HepG2 (cell line): ENCODE data around the gene ITPR1. TPM values are rescaled to one million over a fixed set of nuclear protein-coding genes. Genes with fewer than 3 reads are reported as not detected.
A peak's percentile ranks its signal among the peaks of the same experiment; 100 is the strongest.

Experiments
- DMAP1 ChIP-seq: IDR thresholded peaks from 2 replicates; pipeline ENCODE4 v1.6.1; 2016
- E2F5 ChIP-seq: sonication (generic); formaldehyde crosslinking; conservative IDR thresholded peaks from 2 replicates; pipeline ENCODE4 v1.4.0; 2020; ENCODE audit warnings: missing genetic modification reagents
- FIP1L1 ChIP-seq: fragments of 200-400 bp; formaldehyde crosslinking; IDR thresholded peaks from 2 replicates; pipeline ENCODE4 v1.6.1; 2018; ENCODE audit warnings: low read depth, mild to moderate bottlenecking, low read length, moderate library complexity, borderline replicate concordance; ENCODE audit not compliant: insufficient read depth
- JDP2 ChIP-seq: sonication (generic); formaldehyde crosslinking; IDR thresholded peaks from 2 replicates; pipeline ENCODE4 v1.8.1; 2022; ENCODE audit warnings: missing genetic modification reagents, borderline replicate concordance
- MED8 ChIP-seq: sonication (generic); formaldehyde crosslinking; IDR thresholded peaks from 2 replicates; pipeline ENCODE4 v1.8.1; 2023; ENCODE audit warnings: mild to moderate bottlenecking, missing genetic modification reagents; ENCODE audit not compliant: insufficient replicate concordance
- MTF1 ChIP-seq: sonication (generic); formaldehyde crosslinking; IDR thresholded peaks from 2 replicates; pipeline ENCODE4 v1.5.0; 2020; ENCODE audit warnings: missing genetic modification reagents
- NR1H2 ChIP-seq: sonication (generic); formaldehyde crosslinking; IDR thresholded peaks from 2 replicates; pipeline ENCODE4 v1.8.1; 2022; ENCODE audit warnings: low read depth, missing genetic modification reagents, borderline replicate concordance
- POLR2AphosphoS5 ChIP-seq: IDR thresholded peaks from 2 replicates; pipeline ENCODE4 v1.6.1; 2012; ENCODE audit warnings: low read depth, low read length
- RARG ChIP-seq: sonication (generic); formaldehyde crosslinking; IDR thresholded peaks from 2 replicates; pipeline ENCODE4 v1.4.0; 2020; ENCODE audit warnings: low read depth, mild to moderate bottlenecking, missing genetic modification reagents
- SCMH1 ChIP-seq: sonication (generic); formaldehyde crosslinking; IDR thresholded peaks from 2 replicates; pipeline ENCODE4 v1.9.0; 2021; ENCODE audit warnings: missing genetic modification reagents, mild to moderate bottlenecking, borderline replicate concordance
- SETDB1 ChIP-seq: sonication (generic); formaldehyde crosslinking; IDR thresholded peaks from 2 replicates; pipeline ENCODE4 v1.5.1; 2020; ENCODE audit warnings: missing genetic modification reagents, mild to moderate bottlenecking, borderline replicate concordance
- U2AF2 ChIP-seq: fragments of 200-400 bp; formaldehyde crosslinking; IDR thresholded peaks from 2 replicates; pipeline ENCODE4 v1.6.1; 2017; ENCODE audit warnings: low read depth, mild to moderate bottlenecking, low read length
- ZNF225 ChIP-seq: sonication (generic); formaldehyde crosslinking; IDR thresholded peaks from 2 replicates; pipeline ENCODE4 v1.4.0; 2020; ENCODE audit warnings: mild to moderate bottlenecking, missing genetic modification reagents
- ZNF761 ChIP-seq: sonication (generic); formaldehyde crosslinking; conservative IDR thresholded peaks from 2 replicates; pipeline ENCODE4 v1.4.0; 2020; ENCODE audit warnings: mild to moderate bottlenecking, missing genetic modification reagents
- polyA plus RNA-seq, 8 experiments: library from polyadenylated mRNA; depleted of rRNA in 3 of 8; stranded (reverse) in 7 of 8; unstranded in 1 of 8; fragments of >200 nt; fragmentation: Illumina TruSeq in 4 of 8; extraction: Trizol in 4 of 8; gene quantifications; 2 replicates each; pipeline versions ENCODE4 v1.2.1 to v1.2.3, GENCODE V29; 2011 to 2016; ENCODE audit warnings: low read depth in 4 of 8, missing spikeins in 1 of 8, mixed read lengths in 1 of 8; ENCODE audit not compliant: insufficient read depth in 1 of 8
- total RNA-seq, 5 experiments: library from RNA; depleted of rRNA; stranded (reverse); fragments of >200 nt; fragmentation: Illumina TruSeq; extraction: Trizol; gene quantifications; 2 replicates each; pipeline ENCODE4 v1.2.3, GENCODE V29; 2016; ENCODE audit warnings: low read depth in 1 of 5
- TF ChIP-seq, protein P1 (sequence below): sonication (generic); formaldehyde crosslinking; IDR thresholded peaks from 2 replicates; pipeline ENCODE4 v1.9.0; 2021; ENCODE audit warnings: missing genetic modification reagents, mild to moderate bottlenecking, borderline replicate concordance
- TF ChIP-seq, protein P2 (sequence below): sonication (generic); formaldehyde crosslinking; IDR thresholded peaks from 2 replicates; pipeline ENCODE4 v1.8.0; 2022; ENCODE audit warnings: mild to moderate bottlenecking, missing genetic modification reagents, moderate library complexity
- TF ChIP-seq, protein P3 (sequence below): sonication (generic); formaldehyde crosslinking; IDR thresholded peaks from 2 replicates; pipeline ENCODE4 v1.4.0; 2020; ENCODE audit warnings: missing genetic modification reagents, borderline replicate concordance
- TF ChIP-seq, protein P4 (sequence below): sonication (generic); formaldehyde crosslinking; IDR thresholded peaks from 2 replicates; pipeline ENCODE4 v1.4.0; 2020; ENCODE audit warnings: missing genetic modification reagents, mild to moderate bottlenecking, borderline replicate concordance

Gene ITPR1
- total and polyA plus RNA-seq, 2 of the 13 experiments (the other 11 are each of a cell fraction or from before 2014, with no cell fraction given) = 10.0 to 11.4 TPM

- no peak for TF ChIP-seq FIP1L1
- TF ChIP-seq MED8 = no peak
- TF ChIP-seq POLR2AphosphoS5 = no peak
- no peak for TF ChIP-seq SCMH1 (CRISPR knock-in tag)
- TF ChIP-seq MTF1 (CRISPR knock-in tag) = no peak
- no peak for TF ChIP-seq RARG (CRISPR knock-in tag)
- TF ChIP-seq U2AF2 = no peak
- no peak for TF ChIP-seq NR1H2 (CRISPR knock-in tag)
- TF ChIP-seq, protein P1, sequence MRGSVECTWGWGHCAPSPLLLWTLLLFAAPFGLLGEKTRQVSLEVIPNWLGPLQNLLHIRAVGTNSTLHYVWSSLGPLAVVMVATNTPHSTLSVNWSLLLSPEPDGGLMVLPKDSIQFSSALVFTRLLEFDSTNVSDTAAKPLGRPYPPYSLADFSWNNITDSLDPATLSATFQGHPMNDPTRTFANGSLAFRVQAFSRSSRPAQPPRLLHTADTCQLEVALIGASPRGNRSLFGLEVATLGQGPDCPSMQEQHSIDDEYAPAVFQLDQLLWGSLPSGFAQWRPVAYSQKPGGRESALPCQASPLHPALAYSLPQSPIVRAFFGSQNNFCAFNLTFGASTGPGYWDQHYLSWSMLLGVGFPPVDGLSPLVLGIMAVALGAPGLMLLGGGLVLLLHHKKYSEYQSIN (CRISPR knock-in tag) = no peak
- TF ChIP-seq ZNF761 = no peak
- TF ChIP-seq, protein P2, sequence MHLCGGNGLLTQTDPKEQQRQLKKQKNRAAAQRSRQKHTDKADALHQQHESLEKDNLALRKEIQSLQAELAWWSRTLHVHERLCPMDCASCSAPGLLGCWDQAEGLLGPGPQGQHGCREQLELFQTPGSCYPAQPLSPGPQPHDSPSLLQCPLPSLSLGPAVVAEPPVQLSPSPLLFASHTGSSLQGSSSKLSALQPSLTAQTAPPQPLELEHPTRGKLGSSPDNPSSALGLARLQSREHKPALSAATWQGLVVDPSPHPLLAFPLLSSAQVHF (CRISPR knock-in tag) = no peak
- TF ChIP-seq SETDB1 (CRISPR knock-in tag) = no peak
- TF ChIP-seq E2F5 (CRISPR knock-in tag) = no peak
- no peak for TF ChIP-seq ZNF225 (CRISPR knock-in tag)
- TF ChIP-seq JDP2 = no peak
- TF ChIP-seq, protein P3, sequence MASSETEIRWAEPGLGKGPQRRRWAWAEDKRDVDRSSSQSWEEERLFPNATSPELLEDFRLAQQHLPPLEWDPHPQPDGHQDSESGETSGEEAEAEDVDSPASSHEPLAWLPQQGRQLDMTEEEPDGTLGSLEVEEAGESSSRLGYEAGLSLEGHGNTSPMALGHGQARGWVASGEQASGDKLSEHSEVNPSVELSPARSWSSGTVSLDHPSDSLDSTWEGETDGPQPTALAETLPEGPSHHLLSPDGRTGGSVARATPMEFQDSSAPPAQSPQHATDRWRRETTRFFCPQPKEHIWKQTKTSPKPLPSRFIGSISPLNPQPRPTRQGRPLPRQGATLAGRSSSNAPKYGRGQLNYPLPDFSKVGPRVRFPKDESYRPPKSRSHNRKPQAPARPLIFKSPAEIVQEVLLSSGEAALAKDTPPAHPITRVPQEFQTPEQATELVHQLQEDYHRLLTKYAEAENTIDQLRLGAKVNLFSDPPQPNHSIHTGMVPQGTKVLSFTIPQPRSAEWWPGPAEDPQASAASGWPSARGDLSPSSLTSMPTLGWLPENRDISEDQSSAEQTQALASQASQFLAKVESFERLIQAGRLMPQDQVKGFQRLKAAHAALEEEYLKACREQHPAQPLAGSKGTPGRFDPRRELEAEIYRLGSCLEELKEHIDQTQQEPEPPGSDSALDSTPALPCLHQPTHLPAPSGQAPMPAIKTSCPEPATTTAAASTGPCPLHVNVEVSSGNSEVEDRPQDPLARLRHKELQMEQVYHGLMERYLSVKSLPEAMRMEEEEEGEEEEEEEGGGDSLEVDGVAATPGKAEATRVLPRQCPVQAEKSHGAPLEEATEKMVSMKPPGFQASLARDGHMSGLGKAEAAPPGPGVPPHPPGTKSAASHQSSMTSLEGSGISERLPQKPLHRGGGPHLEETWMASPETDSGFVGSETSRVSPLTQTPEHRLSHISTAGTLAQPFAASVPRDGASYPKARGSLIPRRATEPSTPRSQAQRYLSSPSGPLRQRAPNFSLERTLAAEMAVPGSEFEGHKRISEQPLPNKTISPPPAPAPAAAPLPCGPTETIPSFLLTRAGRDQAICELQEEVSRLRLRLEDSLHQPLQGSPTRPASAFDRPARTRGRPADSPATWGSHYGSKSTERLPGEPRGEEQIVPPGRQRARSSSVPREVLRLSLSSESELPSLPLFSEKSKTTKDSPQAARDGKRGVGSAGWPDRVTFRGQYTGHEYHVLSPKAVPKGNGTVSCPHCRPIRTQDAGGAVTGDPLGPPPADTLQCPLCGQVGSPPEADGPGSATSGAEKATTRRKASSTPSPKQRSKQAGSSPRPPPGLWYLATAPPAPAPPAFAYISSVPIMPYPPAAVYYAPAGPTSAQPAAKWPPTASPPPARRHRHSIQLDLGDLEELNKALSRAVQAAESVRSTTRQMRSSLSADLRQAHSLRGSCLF (CRISPR knock-in tag) = no peak
- TF ChIP-seq, protein P4, sequence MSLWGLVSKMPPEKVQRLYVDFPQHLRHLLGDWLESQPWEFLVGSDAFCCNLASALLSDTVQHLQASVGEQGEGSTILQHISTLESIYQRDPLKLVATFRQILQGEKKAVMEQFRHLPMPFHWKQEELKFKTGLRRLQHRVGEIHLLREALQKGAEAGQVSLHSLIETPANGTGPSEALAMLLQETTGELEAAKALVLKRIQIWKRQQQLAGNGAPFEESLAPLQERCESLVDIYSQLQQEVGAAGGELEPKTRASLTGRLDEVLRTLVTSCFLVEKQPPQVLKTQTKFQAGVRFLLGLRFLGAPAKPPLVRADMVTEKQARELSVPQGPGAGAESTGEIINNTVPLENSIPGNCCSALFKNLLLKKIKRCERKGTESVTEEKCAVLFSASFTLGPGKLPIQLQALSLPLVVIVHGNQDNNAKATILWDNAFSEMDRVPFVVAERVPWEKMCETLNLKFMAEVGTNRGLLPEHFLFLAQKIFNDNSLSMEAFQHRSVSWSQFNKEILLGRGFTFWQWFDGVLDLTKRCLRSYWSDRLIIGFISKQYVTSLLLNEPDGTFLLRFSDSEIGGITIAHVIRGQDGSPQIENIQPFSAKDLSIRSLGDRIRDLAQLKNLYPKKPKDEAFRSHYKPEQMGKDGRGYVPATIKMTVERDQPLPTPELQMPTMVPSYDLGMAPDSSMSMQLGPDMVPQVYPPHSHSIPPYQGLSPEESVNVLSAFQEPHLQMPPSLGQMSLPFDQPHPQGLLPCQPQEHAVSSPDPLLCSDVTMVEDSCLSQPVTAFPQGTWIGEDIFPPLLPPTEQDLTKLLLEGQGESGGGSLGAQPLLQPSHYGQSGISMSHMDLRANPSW (CRISPR knock-in tag) = 0 out of 2 replicates have a peak, but pooled peaks have one; percentile 30
- no peak for TF ChIP-seq DMAP1 (CRISPR knock-in tag)
Measured at GRCh38 chr3:4724051-4724629, 231.0 kb downstream of the ITPR1 start (continued).
